ENCODE results near the gene MVK.

GRCh38 chr12:109535863-109536250, 37.7 kb upstream of the MVK start:
- TF ChIP-seq POLR2A (IDR thresholded peaks at IDR 0.05) (no peak), CTCF (IDR thresholded peaks at IDR 0.05) (no peak), EP300 (IDR thresholded peaks at IDR 0.05) (no peak)
